ENCODE results near the gene HSDL1. TPM values are rescaled to one million over a fixed set of nuclear protein-coding genes. Genes with fewer than 3 reads are reported as not detected.

The HSDL1 gene
- total and polyA plus RNA-seq, 2 of the 4 experiments (the other 2 are of a cell fraction): 11.6 to 18.3 TPM

GRCh38 chr16:84178146-84178765 is 33.3 kb upstream of the HSDL1 start (continued):
- TF ChIP-seq SMC3 (IDR thresholded peaks at IDR 0.05; ENCODE audit: low read depth, low read length): no peak
- no peak for TF ChIP-seq POLR2A (IDR thresholded peaks at IDR 0.05; ENCODE audit: low read depth, low read length)

- no peak overlapping the region; the same call in none of the 2 replicates for H2BK20ac ChIP-seq (ENCODE audit: low read depth, low read length)
- 0 out of 4 replicates have a peak overlapping the region, but pooled peaks of 1 of the 2 experiments have one; percentile 38 for H4K8ac ChIP-seq (ENCODE audit: low read depth in 2 of 2, low read length in 2 of 2)
- H3K79me1 ChIP-seq (ENCODE audit: low read depth in 1 of 2, low read length in 2 of 2): peaks cover 2 to 21% of the 10 kb centered on the region in 2 experiments; a peak in 3 of 4 replicates
- H3K56ac ChIP-seq (ENCODE audit: extremely low read depth, insufficient read depth, low read length): no peak overlapping the region
- no peaks in the 10 kb centered on the region for H3K9me3 ChIP-seq (ENCODE audit: control insufficient read depth, insufficient read depth, low read length)
- CTCF ChIA-PET: interaction anchor here (0.6 to 3.5 kb wide), 6 partner anchors 9 to 110 kb away, joined by 3 to 24 read pairs (median 4); partner anchors contain the start of genes MBTPS1 and TAF1C
- no peak overlapping the region for H3K23ac ChIP-seq (ENCODE audit: low read depth, low read length)
- dilution Hi-C loops (cut with HindIII; ENCODE audit: low sequenced_read_pairs, unreplicated experiment): no loop called here
- peak overlapping the region; percentile 80 for H2AK9ac ChIP-seq (replicated peaks; ENCODE audit: low read depth, low read length, poor library complexity)
- no peak overlapping the region for H3K18ac ChIP-seq (ENCODE audit: low read depth, low read length)
- POLR2A ChIA-PET (ENCODE audit: unreplicated experiment): interaction anchor here (0.9 to 1.0 kb wide), 2 partner anchors 9 to 123 kb away, joined by 3 to 5 read pairs; partner anchors contain the start of gene TAF1C
- H3K14ac ChIP-seq (replicated peaks; ENCODE audit: low read depth, low read length): no peak overlapping the region
- H2BK15ac ChIP-seq (ENCODE audit: low read depth, low read length): no peak overlapping the region
- H3K9me1 ChIP-seq (ENCODE audit: insufficient read depth, low read length): peaks cover 12% of the 10 kb centered on the region; the same call in 1 of the 2 replicates
- peaks cover 38% of the 10 kb centered on the region for H3K36me3 ChIP-seq (ENCODE audit: control insufficient read depth, insufficient read depth, low read length)
- H4K5ac ChIP-seq (ENCODE audit: low read depth, low read length): no peak overlapping the region
- H2BK5ac ChIP-seq (ENCODE audit: low read depth, low read length, poor library complexity, severe bottlenecking): peak overlapping the region; percentile 18
- peak overlapping the region; percentile 15 for H2AFZ ChIP-seq (replicated peaks; ENCODE audit: low read length, poor library complexity)
- in situ Hi-C loops (cut with MboI; ENCODE audit: low sequenced_read_pairs): loop anchor here (5.0 to 10.0 kb wide), 2 partner anchors 90 to 213 kb away; partner anchors contain the start of gene NECAB2
- H3K4me3 ChIP-seq (ENCODE audit: insufficient read depth, low read depth, low read length): no peak overlapping the region
- BruUV-seq (replicated peaks): no TSS peak
- peak overlapping the region; percentile 5; the same call in 1 of the 2 replicates for H3K27ac ChIP-seq (ENCODE audit: insufficient read depth, low read length)
- DNase-seq (peak; percentile 81), ATAC-seq (ENCODE audit: low read depth) (peak; percentile 44)
- peaks cover 16% of the 10 kb centered on the region for H4K20me1 ChIP-seq (ENCODE audit: insufficient read depth, low read length)
- no CpG with 5 or more reads among the region's 9 CpGs for WGBS, 2 experiments (ENCODE audit: extremely low coverage in 2 of 2, insufficient read length in 1 of 2)
- H3K9ac ChIP-seq (ENCODE audit: low read depth, low read length): no peak overlapping the region
- 0 out of 2 replicates have a peak overlapping the region, but pooled peaks have one; percentile 2 for H4K91ac ChIP-seq (ENCODE audit: insufficient read depth, low read depth, low read length)
- H2BK120ac ChIP-seq (ENCODE audit: low read depth, low read length): peak overlapping the region; percentile 49
- intact Hi-C loops (cut with micrococcal nuclease): loop anchor here (1.0 to 5.0 kb wide), 5 partner anchors 60 to 307 kb away; partner anchors contain the start of genes MBTPS1 and NECAB2
- H3K4me2 ChIP-seq (ENCODE audit: low read depth, low read length): no peak overlapping the region
- peak overlapping the region; percentile 73 for H2AK5ac ChIP-seq (ENCODE audit: low read depth, low read length)
- peak overlapping the region; percentile 42; the same call in 1 of the 2 replicates for H3K4ac ChIP-seq (ENCODE audit: low read depth, low read length)
- H3K27me3 ChIP-seq (ENCODE audit: control insufficient read depth, insufficient read depth, low read length): no peaks in the 10 kb centered on the region
- peaks cover 15% of the 10 kb centered on the region for H3K4me1 ChIP-seq (ENCODE audit: control insufficient read depth, insufficient read depth, low read length)
- TF ChIP-seq CHD1 (IDR thresholded peaks at IDR 0.05; ENCODE audit: low read depth, low read length) (no peak), CEBPB (IDR thresholded peaks at IDR 0.05; ENCODE audit: low read depth, low read length) (0 out of 2 replicates have a peak, but pooled peaks have one; percentile 4), BHLHE40 (IDR thresholded peaks at IDR 0.05; ENCODE audit: low read depth, low read length) (peak; percentile 75), SMC3 (IDR thresholded peaks at IDR 0.05; ENCODE audit: low read depth, low read length) (no peak), RCOR1 (IDR thresholded peaks at IDR 0.05; ENCODE audit: insufficient replicate concordance, low read length) (no peak), RAD21 (IDR thresholded peaks at IDR 0.05; ENCODE audit: low read length) (no peak), FOS (IDR thresholded peaks at IDR 0.05; ENCODE audit: low read depth, low read length) (no peak), MXI1 (IDR thresholded peaks at IDR 0.05; ENCODE audit: borderline replicate concordance, low read depth, low read length) (peak; percentile 82), CTCF (conservative IDR thresholded peaks at IDR 0.05; ENCODE audit: low read depth, low read length) (no peak), USF2 (IDR thresholded peaks at IDR 0.05; ENCODE audit: low read depth, low read length) (peak; percentile 83), ELK1 (IDR thresholded peaks at IDR 0.05; ENCODE audit: borderline replicate concordance, low read depth, low read length) (no peak)
Measured at GRCh38 chr16:84177741-84178073, 32.7 kb upstream of the HSDL1 start.
